Measurements from ENCODE around the gene FOXP1.
A peak's percentile ranks its signal among the peaks of the same experiment; 100 is the strongest.

Gene FOXP1

DNA sequence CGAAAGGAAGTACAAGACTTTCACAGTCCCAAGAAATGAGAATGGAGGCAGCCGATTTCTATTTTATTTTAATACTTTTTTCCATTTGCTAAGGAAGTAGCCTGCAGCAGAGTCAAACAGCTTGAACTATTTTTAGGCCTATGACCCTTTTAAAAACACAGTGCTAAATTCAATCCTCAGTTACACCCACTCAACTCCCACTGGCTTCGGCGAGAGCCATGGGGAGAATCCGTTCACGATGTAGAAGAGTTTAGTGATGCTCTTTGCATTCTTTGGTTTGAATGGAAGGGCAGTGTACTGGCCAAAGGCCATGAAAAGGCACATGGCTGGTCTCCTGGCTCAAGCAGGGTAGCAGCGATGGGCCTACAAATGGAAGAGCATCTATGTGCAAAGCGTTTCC lies 343.5 kb downstream of the FOXP1 start:
- no peaks in the 10 kb centered on the region for H4K20me1 ChIP-seq (ENCODE audit: insufficient read depth, low read length)
- H3K79me2 ChIP-seq (ENCODE audit: low read length), result no peaks in the 10 kb centered on the region
- H3K27me3 ChIP-seq (ENCODE audit: low read depth, low read length), result peaks cover 26% of the 10 kb centered on the region
- no peaks in the 10 kb centered on the region for H3K36me3 ChIP-seq (replicated peaks; ENCODE audit: low read depth, low read length)
- H3K9me3 ChIP-seq (ENCODE audit: insufficient read depth, low read length), result no peaks in the 10 kb centered on the region
- H3K9ac ChIP-seq (ENCODE audit: low read length), result no peak overlapping the region
- H2AFZ ChIP-seq (ENCODE audit: low read depth, low read length), result no peak overlapping the region
- TF ChIP-seq CTCF (IDR thresholded peaks at IDR 0.05; ENCODE audit: low read depth, low read length) (no peak), EZH2phosphoT487 (IDR thresholded peaks at IDR 0.05; ENCODE audit: low read depth) (no peak)
- H3K27ac ChIP-seq (ENCODE audit: low read length), result no peak overlapping the region
- H3K4me2 ChIP-seq (ENCODE audit: low read length), result no peak overlapping the region
- peaks cover 19% of the 10 kb centered on the region for H3K4me1 ChIP-seq (ENCODE audit: low read length)
- no peak overlapping the region for H3K4me3 ChIP-seq (ENCODE audit: low read length)

GRCh38 chr3:71238355-71238757 lies 345.2 kb downstream of the FOXP1 start:
- peaks cover 12% of the 10 kb centered on the region for H3K4me1 ChIP-seq (ENCODE audit: low read length)
- H3K27ac ChIP-seq (ENCODE audit: low read length), result no peak overlapping the region
- H3K27me3 ChIP-seq (ENCODE audit: low read depth, low read length), result peaks cover 10% of the 10 kb centered on the region; the same call in 1 of the 2 replicates
- H3K4me2 ChIP-seq (ENCODE audit: low read length), result no peak overlapping the region
- no peaks in the 10 kb centered on the region for H3K36me3 ChIP-seq (replicated peaks; ENCODE audit: low read depth, low read length)
- no peak overlapping the region for H3K4me3 ChIP-seq (ENCODE audit: low read length)
- H3K9me3 ChIP-seq (ENCODE audit: insufficient read depth, low read length), result no peaks in the 10 kb centered on the region
- no peak overlapping the region for H3K9ac ChIP-seq (ENCODE audit: low read length)
- H3K79me2 ChIP-seq (ENCODE audit: low read length), result no peaks in the 10 kb centered on the region
- TF ChIP-seq EZH2phosphoT487 (IDR thresholded peaks at IDR 0.05; ENCODE audit: low read depth), result no peak
- TF ChIP-seq CTCF (IDR thresholded peaks at IDR 0.05; ENCODE audit: low read depth, low read length), result no peak
- H2AFZ ChIP-seq (ENCODE audit: low read depth, low read length), result peak overlapping the region; percentile 5; the same call in 1 of the 2 replicates
- H4K20me1 ChIP-seq (ENCODE audit: insufficient read depth, low read length), result no peaks in the 10 kb centered on the region

- H3K4me1 ChIP-seq (ENCODE audit: low read length), result peaks cover 12% of the 10 kb centered on the region
- no peak overlapping the region for H2AFZ ChIP-seq (ENCODE audit: low read depth, low read length)
- H3K36me3 ChIP-seq (replicated peaks; ENCODE audit: low read depth, low read length), result no peaks in the 10 kb centered on the region
- no peak for TF ChIP-seq CTCF (IDR thresholded peaks at IDR 0.05; ENCODE audit: low read depth, low read length)
- no peak for TF ChIP-seq EZH2phosphoT487 (IDR thresholded peaks at IDR 0.05; ENCODE audit: low read depth)
- no peak overlapping the region for H3K4me2 ChIP-seq (ENCODE audit: low read length)
- peaks cover 7% of the 10 kb centered on the region; the same call in 1 of the 2 replicates for H3K27me3 ChIP-seq (ENCODE audit: low read depth, low read length)
- no peaks in the 10 kb centered on the region for H4K20me1 ChIP-seq (ENCODE audit: insufficient read depth, low read length)
- H3K79me2 ChIP-seq (ENCODE audit: low read length), result no peaks in the 10 kb centered on the region
- H3K27ac ChIP-seq (ENCODE audit: low read length), result no peak overlapping the region
- no peak overlapping the region for H3K4me3 ChIP-seq (ENCODE audit: low read length)
- no peak overlapping the region for H3K9ac ChIP-seq (ENCODE audit: low read length)
- no peaks in the 10 kb centered on the region for H3K9me3 ChIP-seq (ENCODE audit: insufficient read depth, low read length)
These were observed 345.9 kb downstream of the FOXP1 start for GRCh38 chr3:71237672-71238071.

DNA sequence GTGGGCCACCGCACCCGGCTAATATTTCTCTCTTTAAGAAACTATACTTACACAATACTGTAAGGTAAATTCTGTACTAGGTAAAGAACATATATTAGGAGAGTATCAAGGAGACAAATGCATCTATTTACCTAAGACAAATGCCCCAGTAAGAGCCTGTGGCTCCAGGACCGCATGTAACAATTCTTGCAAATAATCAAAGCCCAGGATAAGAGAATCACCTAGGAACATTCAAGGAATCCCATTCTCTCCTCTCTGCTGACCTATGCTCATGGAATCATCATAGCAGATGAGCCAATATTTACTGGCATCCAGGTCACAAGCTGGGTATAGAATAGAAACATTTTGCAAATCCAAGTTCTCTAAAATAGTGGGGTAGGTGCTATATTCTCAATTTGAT lies 347.7 kb downstream of the FOXP1 start:
- Histone ChIP-seq H2AFZ (ENCODE audit: low read depth, low read length) (no peak overlapping the region), H4K20me1 (ENCODE audit: insufficient read depth, low read length) (no peaks in the 10 kb centered on the region), H3K4me1 (ENCODE audit: low read length) (peaks cover 30% of the 10 kb centered on the region), H3K36me3 (replicated peaks; ENCODE audit: low read depth, low read length) (no peaks in the 10 kb centered on the region), H3K4me3 (ENCODE audit: low read length) (no peak overlapping the region), H3K9me3 (ENCODE audit: insufficient read depth, low read length) (no peaks in the 10 kb centered on the region), H3K4me2 (ENCODE audit: low read length) (no peak overlapping the region), H3K27ac (ENCODE audit: low read length) (no peak overlapping the region), H3K27me3 (ENCODE audit: low read depth, low read length) (no peaks in the 10 kb centered on the region), H3K79me2 (ENCODE audit: low read length) (no peaks in the 10 kb centered on the region), H3K9ac (ENCODE audit: low read length) (no peak overlapping the region)
- TF ChIP-seq EZH2phosphoT487 (IDR thresholded peaks at IDR 0.05; ENCODE audit: low read depth), result no peak
- TF ChIP-seq CTCF (IDR thresholded peaks at IDR 0.05; ENCODE audit: low read depth, low read length), result no peak

Data from OCI-LY3 (cell line).